SU-DHL-6 (cell line): Measurements from ENCODE around the gene SMTNL1.

Experiments
- H2AFZ ChIP-seq: fragments of 200-600 bp; sonication (generic); 2 replicates; pipeline ENCODE4 v1.6.1; 2014; ENCODE audit warnings: low read depth, mild to moderate bottlenecking, moderate library complexity, mixed read lengths, antibody characterized with exemption, low read length; ENCODE audit not compliant: severe bottlenecking
- H3F3A ChIP-seq: fragments of 200-600 bp; shearing (Covaris generic); 2 replicates; pipeline ENCODE4 v1.6.0; 2016; ENCODE audit warnings: antibody characterized with exemption, mild to moderate bottlenecking; ENCODE audit not compliant: insufficient read depth
- H3K27ac ChIP-seq: fragments of 200-600 bp; sonication (generic); 2 replicates; pipeline ENCODE4 v1.5.1; 2016; ENCODE audit warnings: low read depth, mild to moderate bottlenecking, low read length, moderate library complexity, mixed read lengths
- H3K27me3 ChIP-seq: fragments of 200-600 bp; sonication (generic), shearing (Covaris generic); 2 replicates; pipeline ENCODE4 v1.6.0; 2014; ENCODE audit warnings: mild to moderate bottlenecking, low read length
- H3K36me3 ChIP-seq: fragments of 200-600 bp; sonication (generic); 2 replicates; pipeline ENCODE4 v1.6.1; 2014; ENCODE audit warnings: mild to moderate bottlenecking, low read length, mixed read lengths
- H3K4me2 ChIP-seq: fragments of 300-600, 200-600 bp; shearing (Covaris generic), sonication (generic); 2 replicates; pipeline ENCODE4 v1.6.0; 2014; ENCODE audit warnings: low read length, low read depth, mild to moderate bottlenecking; ENCODE audit not compliant: poor library complexity, severe bottlenecking
- H3K4me3 ChIP-seq: fragments of 200-600 bp; sonication (generic); 2 replicates; pipeline ENCODE4 v1.5.1; 2014; ENCODE audit warnings: antibody characterized with exemption, low read length, mild to moderate bottlenecking, mixed read lengths; ENCODE audit not compliant: insufficient read depth, poor library complexity, severe bottlenecking
- H3K79me2 ChIP-seq: fragments of 200-600 bp; sonication (generic); 2 replicates; pipeline ENCODE4 v1.6.1; 2014; ENCODE audit warnings: mild to moderate bottlenecking, low read length, moderate library complexity; ENCODE audit not compliant: insufficient read depth
- H3K9ac ChIP-seq: fragments of 200-600 bp; sonication (generic); 2 replicates; pipeline ENCODE4 v1.7.0; 2014; ENCODE audit warnings: mild to moderate bottlenecking, low read length
- H3K9me2 ChIP-seq: fragments of 200-600 bp; sonication (generic); replicated peaks from 2 replicates; pipeline ENCODE4 v1.6.1; 2014; ENCODE audit warnings: low read length; ENCODE audit not compliant: insufficient read depth
- H3K9me3 ChIP-seq: fragments of 200-600 bp; sonication (generic); 2 replicates; pipeline ENCODE4 v1.6.1; 2014; ENCODE audit warnings: low read length, mixed read lengths; ENCODE audit not compliant: insufficient read depth
- H4K20me1 ChIP-seq: fragments of 200-600 bp; sonication (generic); 2 replicates; pipeline ENCODE4 v1.6.1; 2014; ENCODE audit warnings: low read depth, mild to moderate bottlenecking, antibody characterized with exemption, low read length, moderate library complexity, mixed read lengths
- CTCF ChIP-seq: fragments of 200-600 bp; sonication (generic); IDR thresholded peaks from one replicate; pipeline ENCODE4 v1.5.1; 2017; ENCODE audit warnings: antibody characterized with exemption, mild to moderate bottlenecking, low read length, moderate library complexity; ENCODE audit not compliant: insufficient read depth, poor library complexity, severe bottlenecking
- EZH2phosphoT487 ChIP-seq: fragments of 200-600 bp; sonication (generic), shearing (Covaris generic); conservative IDR thresholded peaks from 2 replicates; pipeline ENCODE4 v1.6.1; 2018; ENCODE audit warnings: mild to moderate bottlenecking, antibody characterized with exemption, low read length, moderate library complexity, mixed read lengths

The SMTNL1 gene

GRCh38 chr11:57597461-57597915, 60.1 kb downstream of the SMTNL1 start, which contains the start of gene SERPING1:
SERPING1 (plus strand) TSS chr11:57597685; CDS start chr11:57598271, 586 bp downstream.
- H3K9me2 ChIP-seq = no peaks in the 10 kb centered on the region
- no peaks in the 10 kb centered on the region for H3K27me3 ChIP-seq
- no peak within 1 kb of the TSS for H3K4me3 ChIP-seq
- no peaks in the 10 kb centered on the region for H3K9me3 ChIP-seq
- no peak within 1 kb of the TSS for H2AFZ ChIP-seq
- H3F3A ChIP-seq = no peaks in the 10 kb centered on the region
- TF ChIP-seq CTCF (no peak), EZH2phosphoT487 (no peak)
- H4K20me1 ChIP-seq = no peaks in the 10 kb centered on the region
- no peak within 1 kb of the TSS for H3K4me2 ChIP-seq
- no peak within 1 kb of the TSS for H3K27ac ChIP-seq
- H3K79me2 ChIP-seq = no peaks in the 10 kb centered on the region
- H3K36me3 ChIP-seq = no peaks in the 10 kb centered on the region
- H3K9ac ChIP-seq = no peak within 1 kb of the TSS

- TF ChIP-seq EZH2phosphoT487 (no peak), CTCF (no peak)
Observed at GRCh38 chr11:57597916-57598830, 60.8 kb downstream of the SMTNL1 start.

GRCh38 chr11:57598831-57599155, 61.4 kb downstream of the SMTNL1 start:
- H3K79me2 ChIP-seq = no peaks in the 10 kb centered on the region
- no peak overlapping the region for H2AFZ ChIP-seq
- no peaks in the 10 kb centered on the region for H3K36me3 ChIP-seq
- H3K27ac ChIP-seq = no peak overlapping the region
- H3K4me2 ChIP-seq = no peak overlapping the region
- no peaks in the 10 kb centered on the region for H3K9me3 ChIP-seq
- H4K20me1 ChIP-seq = no peaks in the 10 kb centered on the region
- no peak overlapping the region for H3K9ac ChIP-seq
- TF ChIP-seq CTCF (no peak), EZH2phosphoT487 (no peak)
- H3K4me3 ChIP-seq = no peak overlapping the region
- H3K27me3 ChIP-seq = no peaks in the 10 kb centered on the region
- no peaks in the 10 kb centered on the region for H3K9me2 ChIP-seq
- H3F3A ChIP-seq = no peaks in the 10 kb centered on the region

More at GRCh38 chr11:57597916-57598830, 60.8 kb downstream of the SMTNL1 start:
- no peaks in the 10 kb centered on the region for H3F3A ChIP-seq
- H3K9ac ChIP-seq = no peak overlapping the region
- no peaks in the 10 kb centered on the region for H3K79me2 ChIP-seq
- H3K4me2 ChIP-seq = no peak overlapping the region
- no peaks in the 10 kb centered on the region for H4K20me1 ChIP-seq
- H3K4me3 ChIP-seq = no peak overlapping the region
- no peaks in the 10 kb centered on the region for H3K36me3 ChIP-seq
- no peaks in the 10 kb centered on the region for H3K27me3 ChIP-seq
- no peaks in the 10 kb centered on the region for H3K9me2 ChIP-seq
- no peak overlapping the region for H3K27ac ChIP-seq
- no peak overlapping the region for H2AFZ ChIP-seq
- no peaks in the 10 kb centered on the region for H3K9me3 ChIP-seq
